GM18519 (cell line): ENCODE data around the gene ADCY3.

ENCODE experiments used
- ATAC-seq: cut with Tn5 transposase; IDR thresholded peaks from one replicate; pipeline ENCODE4 v1.9.1; 2021; ENCODE audit warnings: mild to moderate bottlenecking, moderate library complexity; ENCODE audit not compliant: unreplicated experiment, low FRiP score

ADCY3 gene

GRCh38 chr2:24881158-24881557 is 38.9 kb downstream of the ADCY3 start:
- ATAC-seq = no peak

DNA sequence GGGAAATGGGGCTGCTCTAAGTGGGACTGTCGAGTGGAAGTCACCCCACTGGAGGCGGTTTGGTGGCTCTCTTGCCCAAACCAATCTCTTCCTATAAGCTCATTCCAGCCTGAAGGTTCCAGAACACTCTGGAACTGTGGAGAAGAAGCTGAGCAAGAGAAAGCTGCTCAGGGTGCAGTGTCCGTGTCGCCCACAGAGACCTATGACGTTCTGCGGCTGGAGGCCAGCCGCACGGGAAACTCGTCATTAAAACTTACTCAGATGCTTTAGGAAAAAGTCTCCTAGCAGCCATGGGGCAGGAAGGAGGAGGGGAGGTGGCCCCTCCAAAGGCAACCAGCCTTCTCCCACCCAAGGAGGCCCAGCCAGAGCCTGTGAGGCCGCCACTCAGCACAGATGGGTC is 41.7 kb downstream of the ADCY3 start:
- ATAC-seq = no peak

DNA sequence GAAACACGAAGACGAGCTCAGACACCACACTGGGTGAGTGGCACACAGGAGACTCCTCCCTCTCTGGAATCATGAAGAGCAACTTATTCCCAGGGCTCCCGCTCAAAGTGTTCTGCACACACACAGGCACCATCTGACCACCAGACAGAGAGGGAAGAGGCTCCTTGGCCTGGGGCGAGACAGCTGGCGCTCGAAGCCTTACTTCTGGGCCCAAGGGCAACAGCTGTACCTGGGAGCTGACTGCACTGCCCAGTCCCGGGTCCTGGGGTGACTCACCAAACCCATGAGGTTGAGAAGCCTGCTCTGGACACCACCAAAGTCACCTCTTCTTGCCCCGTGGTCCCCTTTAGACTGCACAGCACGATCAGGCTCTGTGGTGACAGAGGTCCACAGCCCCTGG is 42.4 kb downstream of the ADCY3 start:
- ATAC-seq = no peak

DNA sequence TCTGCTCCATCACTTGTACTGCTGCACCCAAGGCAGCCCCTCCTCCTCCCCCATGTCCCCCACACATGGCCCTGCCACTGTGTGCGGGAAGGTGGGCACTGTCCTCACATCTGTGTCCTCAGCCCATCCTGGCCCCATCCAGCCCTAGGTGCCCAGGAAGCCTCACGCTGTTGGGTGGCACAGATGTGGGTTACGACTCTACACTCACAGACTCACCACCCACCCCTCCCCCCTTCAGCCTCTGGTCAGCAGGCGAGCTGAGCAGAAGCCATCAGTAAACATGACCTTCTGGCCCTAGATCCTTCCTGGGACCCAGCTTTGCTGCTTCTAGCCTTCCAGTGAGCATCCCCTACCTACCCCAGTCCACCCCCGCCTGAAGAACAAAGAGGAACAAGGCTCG is 43.0 kb downstream of the ADCY3 start:
- no peak for ATAC-seq

GRCh38 chr2:24875901-24876300 is 44.1 kb downstream of the ADCY3 start:
- ATAC-seq = no peak

GRCh38 chr2:24875272-24875671 is 44.8 kb downstream of the ADCY3 start:
- ATAC-seq = no peak

DNA sequence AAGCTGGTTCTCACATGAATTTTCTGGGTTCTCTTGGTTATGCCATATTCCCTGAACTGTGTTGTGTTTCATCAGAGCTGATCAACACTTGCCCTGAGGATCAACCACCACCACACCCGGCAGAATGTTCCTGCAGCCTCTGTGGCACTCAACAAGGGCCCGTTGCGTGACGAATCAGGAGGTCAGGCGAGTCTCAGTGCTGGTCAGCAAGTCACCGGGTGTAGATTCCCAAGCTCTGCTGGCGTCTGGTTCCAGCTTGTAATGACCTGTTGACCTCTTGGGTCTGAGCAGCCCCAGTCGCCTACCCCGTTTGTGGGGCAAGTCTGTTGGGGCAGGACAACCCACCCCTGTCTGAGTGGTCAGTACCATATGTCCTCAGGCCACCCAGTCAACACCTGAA is 46.0 kb downstream of the ADCY3 start:
- ATAC-seq = no peak

GRCh38 chr2:24873619-24874018 is 46.4 kb downstream of the ADCY3 start:
- no peak for ATAC-seq

- no peak for ATAC-seq
Measured at GRCh38 chr2:24872344-24873115, 47.5 kb downstream of the ADCY3 start.

DNA sequence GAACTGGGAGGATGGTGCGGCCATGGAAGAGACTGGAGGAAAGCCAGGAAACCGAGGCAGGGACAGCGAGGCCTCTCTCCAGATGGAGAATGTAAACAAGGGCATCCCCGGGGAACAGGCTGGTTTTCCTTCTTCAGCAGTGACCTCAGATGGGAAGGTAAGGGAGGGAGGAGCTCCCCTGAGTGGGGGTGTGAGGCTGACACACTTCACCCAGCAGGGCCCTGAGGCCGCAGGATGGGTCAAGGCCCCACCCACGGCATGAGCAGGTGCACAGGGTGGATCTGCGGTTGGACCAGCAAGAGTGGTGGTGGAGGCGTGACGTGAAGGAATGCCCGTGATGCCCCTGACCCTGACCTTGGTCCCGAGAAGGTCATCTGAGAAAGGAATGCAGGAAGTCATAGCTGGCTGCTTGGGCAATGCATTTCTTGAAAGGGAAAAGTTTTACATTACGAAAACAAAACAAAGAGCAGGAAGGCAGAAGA is 48.1 kb downstream of the ADCY3 start:
- ATAC-seq = no peak

GRCh38 chr2:24870891-24871705 is 48.9 kb downstream of the ADCY3 start:
- ATAC-seq = no peak

DNA sequence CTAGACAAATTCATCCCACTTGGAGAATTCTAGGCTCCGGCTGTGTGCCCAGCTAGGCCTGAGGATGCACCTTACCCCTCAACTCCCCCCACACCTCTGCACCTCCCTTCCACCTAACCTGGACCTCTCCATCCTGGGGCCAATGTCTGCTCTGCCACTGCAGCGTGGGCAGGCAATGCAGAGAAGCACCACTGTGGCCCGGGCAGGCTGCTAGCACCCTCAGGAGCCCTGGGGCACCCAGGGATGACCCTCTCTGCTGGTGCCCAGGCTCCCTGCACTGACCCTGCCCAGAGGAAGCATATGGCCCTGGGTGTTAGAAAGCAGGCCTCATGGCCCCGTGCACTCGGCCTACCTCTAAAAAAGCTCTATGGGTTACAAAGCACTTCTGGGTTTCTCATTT is 49.6 kb downstream of the ADCY3 start:
- ATAC-seq = no peak

- ATAC-seq = no peak
Measured at GRCh38 chr2:24866946-24867345, 53.1 kb downstream of the ADCY3 start.

GRCh38 chr2:24863641-24864040 is 56.4 kb downstream of the ADCY3 start:
- ATAC-seq = no peak

GRCh38 chr2:24861500-24861899 is 58.5 kb downstream of the ADCY3 start:
- no peak for ATAC-seq

- ATAC-seq = no peak
Measured at GRCh38 chr2:24860631-24861030, 59.4 kb downstream of the ADCY3 start.

- no peak for ATAC-seq
Measured at GRCh38 chr2:24859968-24860600, 60.0 kb downstream of the ADCY3 start.

DNA sequence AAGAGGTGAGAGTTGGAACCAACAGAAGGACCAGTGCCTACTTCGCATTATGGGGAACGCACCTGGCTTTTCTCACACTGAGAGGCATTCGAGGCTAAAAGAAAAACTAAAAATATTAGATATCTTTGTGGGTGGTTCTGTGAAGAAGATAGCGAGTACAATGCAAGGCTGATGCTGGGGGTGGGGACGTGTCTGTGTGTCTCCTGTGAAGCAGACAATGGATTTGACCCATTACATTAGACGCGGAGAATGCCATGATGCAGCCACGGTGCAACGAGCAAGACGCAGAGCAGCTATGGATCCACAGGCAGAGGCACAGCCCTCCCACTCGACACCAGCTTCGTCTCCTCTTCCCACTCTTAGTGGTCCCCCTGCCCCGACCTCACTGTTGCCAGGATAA is 61.0 kb downstream of the ADCY3 start:
- no peak for ATAC-seq

DNA sequence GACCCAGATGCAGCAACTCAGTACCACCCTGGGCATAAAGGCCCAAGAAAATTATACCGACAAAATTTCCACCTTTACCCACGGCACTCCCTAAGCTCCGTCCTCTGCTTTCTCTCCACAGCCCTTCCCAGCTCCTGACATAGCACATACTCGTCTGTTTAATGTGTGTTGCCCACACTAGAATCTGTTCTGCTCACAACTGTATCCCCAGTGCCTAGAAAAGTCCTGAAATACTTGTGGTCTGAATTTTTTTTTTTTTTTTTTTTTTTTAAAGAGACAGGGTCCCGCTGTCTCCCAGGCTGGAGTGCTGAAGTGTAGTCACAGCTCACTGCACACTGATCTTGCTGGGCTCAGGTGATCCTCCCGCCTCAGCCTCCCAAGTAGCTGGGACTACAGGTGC is 62.3 kb downstream of the ADCY3 start:
- no peak for ATAC-seq

DNA sequence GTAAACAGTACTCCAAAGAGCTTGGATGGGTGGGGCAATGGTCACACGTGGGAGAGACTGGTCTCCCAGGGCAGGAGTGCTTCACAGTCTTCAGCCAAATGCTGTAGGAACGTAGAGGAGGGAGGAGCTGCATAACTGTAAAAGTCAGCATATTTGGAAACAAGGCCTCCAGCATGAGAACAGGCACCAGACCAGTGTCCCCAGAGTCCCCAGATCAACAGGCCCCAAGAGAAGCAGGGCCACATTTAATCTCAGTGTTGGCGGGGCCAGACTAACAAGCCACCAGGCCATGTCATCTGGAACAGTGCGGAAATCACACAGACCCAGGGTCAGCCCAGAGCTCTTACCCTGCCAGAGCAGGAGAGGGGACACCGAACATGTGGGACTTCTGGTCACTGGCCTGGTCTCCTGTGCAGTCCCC is 63.2 kb downstream of the ADCY3 start:
- ATAC-seq = no peak

- no peak for ATAC-seq
Measured at GRCh38 chr2:24855726-24856125, 64.3 kb downstream of the ADCY3 start.
